GM19240 (cell line): ENCODE data around the gene CASTOR2.
"Not testable (repeated sequence)": the region's sequence is repeated elsewhere in the genome, so short reads cannot be mapped to it uniquely, and the experiment has no call there.

Source experiments
- DNase-seq: peaks from one replicate; pipeline ENCODE4 v3.0.0; 2011; ENCODE audit warnings: low spot score; ENCODE audit not compliant: insufficient read length

CASTOR2 gene

GRCh38 chr7:74994869-74995543 is 30.5 kb downstream of the CASTOR2 start:
- DNase-seq, result not testable (repeated sequence)

GRCh38 chr7:74996361-74996760 is 31.9 kb downstream of the CASTOR2 start:
- not testable (repeated sequence) for DNase-seq

GRCh38 chr7:74997811-74998210 is 33.3 kb downstream of the CASTOR2 start:
- DNase-seq, result not testable (repeated sequence)

- DNase-seq, result not testable (repeated sequence)
Measured at GRCh38 chr7:75001356-75001755, 36.9 kb downstream of the CASTOR2 start.

- no peak for DNase-seq
Measured at GRCh38 chr7:75010036-75010435, 45.5 kb downstream of the CASTOR2 start.

GRCh38 chr7:75017832-75018231 is 53.3 kb downstream of the CASTOR2 start:
- no peak for DNase-seq

- DNase-seq, result no peak
Measured at GRCh38 chr7:75018570-75019364, 54.3 kb downstream of the CASTOR2 start.

- DNase-seq, result no peak
Measured at GRCh38 chr7:75019800-75020199, 55.3 kb downstream of the CASTOR2 start.

GRCh38 chr7:75024922-75025321 is 60.4 kb downstream of the CASTOR2 start:
- no peak for DNase-seq

- no peak for DNase-seq
Measured at GRCh38 chr7:75028299-75028698, 63.8 kb downstream of the CASTOR2 start.

- DNase-seq, result no peak
Measured at GRCh38 chr7:75033064-75033463, 68.6 kb downstream of the CASTOR2 start.

GRCh38 chr7:75033826-75034225 is 69.3 kb downstream of the CASTOR2 start:
- DNase-seq, result no peak

GRCh38 chr7:75038508-75038907 is 74.0 kb downstream of the CASTOR2 start:
- DNase-seq, result no peak

- DNase-seq, result no peak
Measured at GRCh38 chr7:75039166-75039565, 74.7 kb downstream of the CASTOR2 start.

- no peak for DNase-seq
Measured at GRCh38 chr7:75039709-75040108, 75.2 kb downstream of the CASTOR2 start.

GRCh38 chr7:75040512-75040911 is 76.0 kb downstream of the CASTOR2 start:
- no peak for DNase-seq

GRCh38 chr7:75042286-75042685 is 77.8 kb downstream of the CASTOR2 start:
- DNase-seq, result no peak

GRCh38 chr7:75042831-75043703 is 78.6 kb downstream of the CASTOR2 start:
- no peak for DNase-seq

- DNase-seq, result no peak
Measured at GRCh38 chr7:75045881-75046280, 81.4 kb downstream of the CASTOR2 start.

GRCh38 chr7:75048435-75049379 is 84.2 kb downstream of the CASTOR2 start:
- no peak for DNase-seq

- DNase-seq, result no peak
Measured at GRCh38 chr7:75049817-75050216, 85.3 kb downstream of the CASTOR2 start.
